Eye (tissue), 1 donor: ENCODE measurements around the gene DDR1.
A peak's percentile ranks its signal among the peaks of the same experiment; 100 is the strongest.
"Not testable (repeated sequence)": the region's sequence is repeated elsewhere in the genome, so short reads cannot be mapped to it uniquely, and the experiment has no call there.

Source experiments
- DNase-seq: peaks from one replicate; pipeline ENCODE4 v3.0.0-alpha.2; 2015

DDR1 gene

DNA sequence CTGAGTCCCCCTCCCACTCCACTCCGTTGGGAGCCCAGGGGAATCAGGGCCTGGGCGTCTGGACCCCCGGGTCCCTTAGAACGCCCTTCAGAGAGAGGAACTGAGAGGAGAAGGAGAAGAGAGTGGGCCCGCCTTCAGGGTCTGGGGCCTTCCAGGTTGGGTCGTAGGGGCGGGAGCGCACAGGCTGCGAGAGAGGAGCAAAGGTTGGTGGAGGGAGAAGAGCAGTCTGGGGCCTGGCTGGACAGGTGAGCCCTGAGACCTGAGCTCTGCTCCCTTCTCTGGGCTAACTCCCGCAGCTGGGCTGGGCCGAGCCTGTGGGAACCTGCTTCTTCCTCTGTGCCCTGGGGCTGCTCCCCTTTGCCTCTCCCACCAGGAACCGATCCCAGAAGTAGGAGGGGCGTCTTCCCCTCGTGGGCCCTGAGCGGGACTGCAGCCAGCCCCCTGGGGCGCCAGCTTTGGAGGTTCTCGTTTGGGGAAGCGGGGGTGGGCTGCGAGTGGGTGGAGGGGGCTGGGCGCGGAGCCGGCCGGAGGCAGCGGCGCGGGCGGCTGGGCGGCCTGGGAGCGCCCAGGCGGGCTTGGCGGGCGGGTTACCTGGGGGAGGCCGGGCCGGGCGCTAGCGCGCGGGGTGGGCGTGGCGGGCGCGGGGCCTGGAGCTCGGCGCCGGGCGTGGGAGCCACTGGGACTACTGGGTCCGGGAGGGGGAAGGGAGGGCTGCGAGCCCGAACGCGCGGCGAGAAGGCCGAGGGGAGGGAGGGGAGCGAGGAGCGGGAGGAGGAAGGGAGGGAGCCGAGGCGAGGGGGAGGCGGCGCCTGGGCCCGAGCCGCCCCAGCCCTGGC, at the start of gene DDR1:
DDR1 (plus strand) TSS at position 835 of the 836 bp plus-strand sequence. CDS start 4,211 bp downstream, outside the sequence.
- DNase-seq = peak; percentile 90

GRCh38 chr6:30834646-30835045, 49.7 kb upstream of the DDR1 start:
- no peak for DNase-seq

DNA sequence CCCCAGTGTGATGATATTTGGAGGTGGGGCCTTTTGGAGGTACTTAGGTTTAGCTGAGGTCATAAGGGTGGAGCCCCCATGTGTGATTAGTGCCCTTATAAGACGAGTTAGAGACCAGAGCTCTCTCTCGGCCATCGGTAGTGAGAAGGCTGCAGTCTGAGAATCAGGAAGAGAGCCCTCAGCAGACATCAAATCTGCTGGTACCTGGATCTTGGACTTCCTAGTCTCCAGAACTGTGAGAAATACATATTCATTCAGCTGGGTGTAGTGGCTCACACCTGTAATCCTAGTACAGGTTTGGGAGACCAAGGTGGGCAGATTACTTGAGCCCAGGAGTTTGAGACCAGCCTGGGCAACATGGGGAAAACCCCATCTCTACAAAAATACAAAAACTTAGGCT, 48.7 kb upstream of the DDR1 start:
- DNase-seq = no peak

DNA sequence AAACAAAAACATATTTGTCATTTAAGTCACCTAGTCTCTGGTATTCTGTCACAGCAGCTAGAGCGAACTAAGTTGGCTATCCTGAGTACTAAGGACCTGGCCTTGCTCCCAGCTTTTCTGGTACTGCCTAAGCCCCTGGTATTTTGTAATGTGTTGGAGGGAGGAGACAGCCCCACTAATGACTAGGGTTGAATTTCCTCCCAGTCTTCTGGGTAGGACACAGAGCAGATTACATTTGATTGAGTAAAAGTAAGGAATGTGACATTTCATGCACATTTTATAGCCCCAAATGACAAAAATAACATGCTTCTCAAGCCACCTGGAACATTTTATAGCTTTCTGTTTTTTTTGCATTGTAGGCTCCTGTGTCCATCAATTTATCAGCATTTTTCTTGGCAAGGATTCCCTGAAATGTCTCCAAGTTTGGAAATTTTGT, 47.9 kb upstream of the DDR1 start:
- DNase-seq = peak; percentile 49

DNA sequence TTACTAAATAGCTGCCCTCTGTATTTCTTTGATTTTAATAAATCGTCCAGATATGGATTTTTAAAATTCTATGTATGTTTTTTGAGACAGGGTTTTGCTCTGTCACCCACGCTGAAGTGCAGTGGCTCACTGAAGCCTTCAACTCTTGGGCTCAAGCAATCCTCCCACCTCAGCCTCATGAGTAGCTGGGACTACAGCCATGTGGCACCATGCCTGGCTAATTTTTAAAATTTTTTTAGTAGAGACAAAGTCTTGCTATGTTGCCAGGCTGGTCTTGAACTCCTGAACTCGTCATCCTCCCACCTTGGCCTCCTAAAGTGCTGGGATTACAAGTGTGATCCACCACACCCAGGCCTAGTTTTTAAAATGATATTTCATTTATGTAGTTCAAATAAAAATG, 47.4 kb upstream of the DDR1 start:
- no peak for DNase-seq

DNA sequence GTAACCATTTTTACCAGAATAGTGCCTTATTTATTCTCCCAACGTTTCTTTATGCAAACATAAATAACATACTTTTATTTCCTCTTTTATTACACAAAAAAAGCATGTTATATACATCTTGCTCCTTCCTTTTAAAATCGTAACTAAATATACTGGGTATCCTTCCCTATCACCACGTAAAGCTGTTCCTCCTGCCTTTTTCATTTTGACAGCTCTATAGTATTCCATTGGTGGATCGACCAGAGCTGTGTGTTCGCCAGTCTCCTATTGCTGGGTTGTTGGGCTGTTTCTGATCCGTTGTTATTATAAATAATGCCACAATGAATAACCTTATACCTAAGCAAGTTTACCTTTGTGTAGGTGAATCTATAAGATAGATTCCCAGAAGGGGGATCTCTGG, 46.9 kb upstream of the DDR1 start:
- no peak for DNase-seq

- no peak for DNase-seq
Observed at GRCh38 chr6:30837870-30838269, 46.4 kb upstream of the DDR1 start.

DNA sequence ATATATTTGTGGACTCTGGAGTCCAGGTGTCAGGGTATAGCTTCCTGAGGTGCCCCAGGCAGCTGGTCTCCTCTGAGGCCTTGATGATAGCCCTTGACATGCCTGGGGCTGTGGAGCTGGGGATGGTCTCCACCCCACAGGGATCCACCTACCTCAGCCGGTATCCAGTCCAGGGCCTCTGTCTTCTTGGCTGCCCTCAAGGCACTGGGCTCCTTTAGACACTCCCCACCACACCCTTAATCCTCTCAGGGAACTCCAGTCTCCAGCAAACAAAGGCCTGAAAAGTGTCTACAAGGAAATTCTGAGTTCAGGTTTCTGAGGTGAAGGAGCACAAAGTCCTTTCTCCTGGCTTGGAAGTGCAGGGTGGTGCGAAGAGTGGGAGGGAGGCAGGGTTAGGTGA, 44.6 kb upstream of the DDR1 start:
- DNase-seq = no peak

DNA sequence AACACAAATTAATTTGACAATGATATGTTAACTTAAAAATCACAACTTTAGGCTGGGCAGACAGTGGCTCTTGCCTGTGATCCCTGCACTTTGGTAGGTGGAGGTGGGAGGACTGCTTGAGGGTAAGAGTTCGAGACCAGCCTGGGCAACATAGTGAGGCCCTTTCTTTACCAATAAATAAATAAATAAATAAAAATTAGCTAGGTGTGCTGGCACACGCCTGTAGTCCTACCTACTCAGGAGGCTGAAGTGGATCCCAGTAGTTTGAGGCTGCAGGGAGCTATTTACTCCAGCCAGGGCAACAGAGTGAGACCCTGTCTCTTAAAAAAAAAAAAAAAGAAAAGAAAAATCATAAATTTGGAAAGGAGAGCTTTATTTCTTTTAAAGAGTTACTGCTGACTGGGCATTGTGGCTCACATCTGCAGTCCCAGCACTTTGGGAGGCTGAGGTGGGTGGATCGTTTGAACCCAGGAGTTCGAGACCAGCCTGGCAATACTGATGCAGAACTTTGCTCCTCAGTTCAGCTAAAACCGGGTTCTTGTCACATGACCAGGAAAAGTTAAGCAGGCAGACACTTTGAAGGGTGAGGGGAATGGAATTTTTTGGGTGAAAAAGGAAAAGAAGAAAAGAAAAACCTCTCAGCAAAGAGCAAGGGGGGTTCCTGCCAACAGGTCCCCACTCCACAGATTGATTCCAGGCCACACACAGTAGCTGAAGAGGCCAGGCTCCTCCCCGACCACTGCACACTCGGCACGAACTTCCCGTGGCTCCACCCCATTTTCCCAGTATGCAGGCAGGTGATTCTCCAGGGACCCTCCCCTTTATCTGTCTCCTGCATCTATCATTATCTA, 44.0 kb upstream of the DDR1 start:
- no peak for DNase-seq

- DNase-seq = no peak
Observed at GRCh38 chr6:30840935-30841643, 43.2 kb upstream of the DDR1 start.

- no peak for DNase-seq
Observed at GRCh38 chr6:30841644-30842504, 42.4 kb upstream of the DDR1 start.

GRCh38 chr6:30842754-30843610, 41.3 kb upstream of the DDR1 start:
- DNase-seq = peak; percentile 47

DNA sequence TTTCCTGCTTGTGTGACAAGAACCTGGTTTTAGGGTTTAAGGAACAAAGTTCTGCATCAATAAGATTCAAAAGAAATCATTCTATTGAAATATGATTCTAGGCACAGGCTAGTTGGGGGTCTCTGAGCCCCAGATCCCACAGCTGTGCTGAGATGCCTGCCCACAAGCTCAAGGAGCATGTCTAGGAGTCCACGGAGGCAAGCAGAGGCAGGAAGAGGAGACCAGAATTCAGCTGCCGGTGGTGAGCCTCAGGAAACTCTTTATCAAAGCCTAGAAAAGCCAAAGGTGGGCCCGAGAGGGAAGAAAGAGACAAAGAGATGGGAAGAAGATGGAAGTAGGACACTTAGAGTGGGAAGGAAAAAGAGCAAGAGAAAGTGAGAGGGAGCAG, 40.7 kb upstream of the DDR1 start:
- no peak for DNase-seq

GRCh38 chr6:30844118-30844535, 40.2 kb upstream of the DDR1 start:
- peak; percentile 50 for DNase-seq

DNA sequence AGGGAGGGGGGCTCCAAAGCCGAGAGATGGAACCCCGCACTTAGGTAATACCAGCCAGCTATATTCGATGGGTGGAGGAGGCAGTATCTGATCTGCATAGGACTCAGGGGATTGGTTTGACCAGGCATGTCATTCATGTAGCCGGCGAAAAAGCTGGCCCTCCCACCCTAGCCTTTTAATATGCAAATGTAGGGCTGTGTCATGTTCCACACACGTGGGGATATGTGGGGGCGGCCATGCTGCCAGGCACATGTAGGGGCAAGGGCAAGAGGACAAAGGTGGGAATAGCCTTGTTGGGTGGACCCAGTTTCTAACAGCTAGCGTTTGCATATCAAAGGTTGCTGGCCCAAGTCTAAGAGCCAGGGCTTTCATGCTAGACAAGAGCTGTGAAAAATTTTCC, 39.1 kb upstream of the DDR1 start:
- no peak for DNase-seq

DNA sequence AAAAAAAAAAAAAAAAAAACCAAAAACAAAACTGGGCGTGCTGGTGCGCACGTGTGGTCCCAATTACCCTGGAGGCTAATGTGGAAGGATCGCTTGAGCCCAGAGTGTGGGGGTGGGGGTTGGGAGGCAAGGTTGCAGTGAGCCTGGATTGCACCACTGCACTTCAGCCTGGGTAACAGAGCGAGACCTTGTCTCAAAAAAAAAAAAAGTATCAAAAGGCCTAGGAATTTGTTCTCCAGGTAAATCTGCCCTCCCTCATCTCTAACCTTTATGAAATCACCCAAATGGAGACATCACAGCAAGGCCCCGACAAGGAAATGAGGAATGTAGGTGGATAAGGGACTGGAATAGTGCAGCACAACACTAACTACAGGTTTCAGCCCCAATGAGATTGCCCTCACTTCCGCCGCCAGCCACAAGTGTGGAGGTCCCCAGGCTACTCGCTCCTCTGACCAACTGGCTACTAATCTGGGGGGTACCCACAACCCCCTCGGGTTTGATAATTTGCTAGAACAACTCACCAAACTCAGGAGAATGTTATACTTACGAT, 36.8 kb upstream of the DDR1 start:
- DNase-seq = peak; percentile 76

DNA sequence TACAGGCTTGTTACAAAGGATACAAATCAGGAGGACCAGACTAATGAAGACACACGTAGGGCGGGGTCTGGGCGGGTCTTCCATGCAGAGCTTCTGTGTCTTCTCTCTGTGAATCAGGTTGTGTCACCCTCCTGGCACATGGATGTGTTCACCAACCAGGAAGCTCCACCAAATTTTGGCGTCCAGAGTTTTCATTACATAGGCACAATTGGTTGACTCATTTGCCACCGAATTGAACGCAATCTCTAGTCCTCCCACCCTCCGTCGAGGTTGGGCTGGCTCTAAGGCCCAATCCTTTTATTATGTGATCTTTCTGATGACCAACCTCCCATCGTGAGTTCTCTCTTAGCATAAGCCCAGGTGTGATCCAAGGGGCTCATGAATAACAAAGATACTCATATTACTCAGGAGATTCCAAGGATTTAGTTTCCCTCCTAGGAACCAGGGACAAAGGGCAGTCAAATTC, 36.3 kb upstream of the DDR1 start:
- no peak for DNase-seq

- no peak for DNase-seq
Observed at GRCh38 chr6:30849903-30850651, 34.2 kb upstream of the DDR1 start.

DNA sequence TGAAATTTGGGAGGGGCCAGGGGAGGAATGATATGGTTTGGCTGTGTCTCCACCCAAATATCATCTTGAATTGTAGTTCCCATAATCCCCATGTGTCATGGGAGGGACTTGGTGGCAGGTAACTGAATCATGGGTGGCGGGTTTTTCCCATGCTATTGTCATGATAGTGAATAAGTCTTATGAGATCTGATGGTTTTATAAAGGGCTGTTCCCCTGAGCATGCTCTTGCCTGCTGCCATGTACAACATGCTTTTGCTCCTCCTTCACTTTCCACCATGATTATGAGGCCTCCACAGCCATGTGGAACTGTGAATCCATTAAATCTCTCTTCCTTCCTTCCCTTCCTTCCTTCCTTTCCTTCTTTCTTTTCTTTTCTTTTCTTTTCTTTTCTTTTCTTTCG, 31.9 kb upstream of the DDR1 start:
- not testable (repeated sequence) for DNase-seq
